Measurements from ENCODE around the gene DDX46.
"Not testable (repeated sequence)": the region's sequence is repeated elsewhere in the genome, so short reads cannot be mapped to it uniquely, and the experiment has no call there.

The DDX46 gene

DNA sequence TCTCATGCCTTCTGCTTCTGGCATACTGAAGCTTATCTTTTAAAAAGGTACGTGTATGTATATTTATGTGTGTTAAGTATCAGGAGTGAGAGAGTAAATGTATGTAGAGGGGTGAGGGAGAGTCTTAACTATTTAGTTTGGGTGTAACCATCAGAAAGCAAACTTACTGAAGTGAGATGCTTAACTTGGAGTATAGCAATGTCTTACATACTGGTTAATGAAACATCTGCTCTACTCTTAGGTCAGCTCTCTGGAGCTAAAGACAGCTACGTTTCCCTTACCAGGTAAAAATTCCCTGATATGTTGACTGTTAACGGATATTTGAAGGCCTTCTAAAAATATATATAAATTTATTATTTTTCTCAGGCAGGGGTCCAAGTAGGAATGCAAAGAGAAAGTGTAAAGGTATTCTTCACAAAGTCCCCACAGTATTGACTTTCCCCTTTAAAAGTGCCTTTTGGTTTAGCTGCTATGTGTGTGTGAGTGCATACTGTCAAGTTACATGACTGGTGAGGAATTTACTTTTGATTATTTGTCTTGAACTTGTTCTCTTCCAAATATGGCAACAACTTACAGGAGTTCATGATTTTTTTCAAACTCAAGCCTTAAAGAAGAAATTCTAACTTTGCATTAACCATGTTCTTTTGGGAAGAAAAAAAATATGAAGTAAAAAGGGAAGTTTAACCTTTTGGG lies 74.9 kb downstream of the DDX46 start:
- H3K4me3 ChIP-seq (ENCODE audit: low read depth, low read length), result no peak overlapping the region
- no peak for DNase-seq
- no peak overlapping the region for H4K12ac ChIP-seq (ENCODE audit: low read depth, low read length)
- no peaks in the 10 kb centered on the region for H3K4me1 ChIP-seq (ENCODE audit: control insufficient read depth in 1 of 2, insufficient read depth in 2 of 2, low read length in 2 of 2)
- H3K9me3 ChIP-seq (ENCODE audit: insufficient read depth, low read depth, low read length), result no peaks in the 10 kb centered on the region
- no peaks in the 10 kb centered on the region for H3K79me2 ChIP-seq (ENCODE audit: control insufficient read depth, insufficient read depth, low read length, poor library complexity)
- H3K27me3 ChIP-seq (ENCODE audit: insufficient read depth, low read length), result no peaks in the 10 kb centered on the region
- H2BK120ac ChIP-seq (ENCODE audit: insufficient read depth, low read length, poor library complexity), result no peak overlapping the region
- H3K36me3 ChIP-seq (ENCODE audit: control insufficient read depth in 1 of 2, insufficient read depth in 2 of 2, low read length in 2 of 2), result peaks cover 13 to 22% of the 10 kb centered on the region in 2 experiments
- WGBS (ENCODE audit: extremely low coverage, insufficient coverage, insufficient read length), result 100% methylated on average over 1 of the region's 3 CpGs
- H2AFZ ChIP-seq (ENCODE audit: insufficient read depth, low read length, poor library complexity), result no peak overlapping the region
- no peaks in the 10 kb centered on the region for H3K79me1 ChIP-seq (ENCODE audit: low read length)
- H3K18ac ChIP-seq (ENCODE audit: low read length), result no peak overlapping the region
- H2BK12ac ChIP-seq (ENCODE audit: low read length), result no peak overlapping the region
- no peak overlapping the region for H4K91ac ChIP-seq (ENCODE audit: low read depth, low read length)
- H3K14ac ChIP-seq (ENCODE audit: low read length), result no peak overlapping the region
- no peak overlapping the region for H2BK5ac ChIP-seq (ENCODE audit: low read depth, low read length, poor library complexity)
- no peak overlapping the region for H4K8ac ChIP-seq (ENCODE audit: low read depth, low read length)
- no peak overlapping the region for H3K9ac ChIP-seq (ENCODE audit: low read length)
- H3K27ac ChIP-seq (ENCODE audit: low read depth, low read length), result no peak overlapping the region
- H3K4me2 ChIP-seq (ENCODE audit: low read length), result no peak overlapping the region
- no peak overlapping the region for H3K23ac ChIP-seq (ENCODE audit: low read length)
- H2AK5ac ChIP-seq (ENCODE audit: low read length), result no peak overlapping the region
- H3K4ac ChIP-seq (ENCODE audit: low read depth, low read length), result no peak overlapping the region

DNA sequence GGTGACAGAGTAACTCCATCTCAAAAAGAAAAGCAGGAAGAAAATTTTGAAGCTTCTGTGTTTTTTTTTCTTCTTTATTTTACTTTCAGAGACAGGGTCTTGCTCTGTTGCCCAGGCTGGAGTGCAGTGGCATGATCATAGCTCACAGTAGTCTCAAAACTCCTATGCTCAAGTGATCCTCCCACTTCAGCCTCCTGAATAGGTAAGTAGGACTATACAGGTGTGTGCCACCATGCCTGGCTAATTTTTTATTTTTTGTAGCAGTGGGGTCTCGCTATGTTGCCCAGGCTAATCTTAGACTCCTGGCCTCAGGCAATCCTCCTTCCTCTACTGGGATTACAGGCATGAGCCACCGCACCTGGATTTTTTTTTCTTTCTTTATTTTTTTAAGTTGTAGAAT lies 77.0 kb downstream of the DDX46 start:
- Histone ChIP-seq H3K4me2 (ENCODE audit: low read length) (no peak overlapping the region), H3K27me3 (ENCODE audit: insufficient read depth, low read length) (no peaks in the 10 kb centered on the region), H3K23ac (ENCODE audit: low read length) (no peak overlapping the region), H3K27ac (ENCODE audit: low read depth, low read length) (no peak overlapping the region), H2BK120ac (ENCODE audit: insufficient read depth, low read length, poor library complexity) (no peak overlapping the region), H3K14ac (ENCODE audit: low read length) (no peak overlapping the region), H2AK5ac (ENCODE audit: low read length) (no peak overlapping the region), H3K9me3 (ENCODE audit: insufficient read depth, low read depth, low read length) (no peaks in the 10 kb centered on the region), H4K91ac (ENCODE audit: low read depth, low read length) (no peak overlapping the region), H3K36me3 (ENCODE audit: control insufficient read depth in 1 of 2, insufficient read depth in 2 of 2, low read length in 2 of 2) (peaks cover 22 to 29% of the 10 kb centered on the region in 2 experiments), H2BK5ac (ENCODE audit: low read depth, low read length, poor library complexity) (no peak overlapping the region), H3K4me3 (ENCODE audit: low read depth, low read length) (no peak overlapping the region), H3K79me1 (ENCODE audit: low read length) (no peaks in the 10 kb centered on the region), H3K9ac (ENCODE audit: low read length) (no peak overlapping the region), H4K8ac (ENCODE audit: low read depth, low read length) (no peak overlapping the region), H3K4me1 (ENCODE audit: control insufficient read depth in 1 of 2, insufficient read depth in 2 of 2, low read length in 2 of 2) (no peaks in the 10 kb centered on the region), H3K18ac (ENCODE audit: low read length) (no peak overlapping the region), H2AFZ (ENCODE audit: insufficient read depth, low read length, poor library complexity) (no peak overlapping the region), H2BK12ac (ENCODE audit: low read length) (no peak overlapping the region), H3K4ac (ENCODE audit: low read depth, low read length) (no peak overlapping the region), H4K12ac (ENCODE audit: low read depth, low read length) (no peak overlapping the region), H3K79me2 (ENCODE audit: control insufficient read depth, insufficient read depth, low read length, poor library complexity) (no peaks in the 10 kb centered on the region)
- WGBS (ENCODE audit: extremely low coverage, insufficient coverage, insufficient read length), result no CpG with 5 or more reads among the region's 2 CpGs
- DNase-seq, result no peak

DNA sequence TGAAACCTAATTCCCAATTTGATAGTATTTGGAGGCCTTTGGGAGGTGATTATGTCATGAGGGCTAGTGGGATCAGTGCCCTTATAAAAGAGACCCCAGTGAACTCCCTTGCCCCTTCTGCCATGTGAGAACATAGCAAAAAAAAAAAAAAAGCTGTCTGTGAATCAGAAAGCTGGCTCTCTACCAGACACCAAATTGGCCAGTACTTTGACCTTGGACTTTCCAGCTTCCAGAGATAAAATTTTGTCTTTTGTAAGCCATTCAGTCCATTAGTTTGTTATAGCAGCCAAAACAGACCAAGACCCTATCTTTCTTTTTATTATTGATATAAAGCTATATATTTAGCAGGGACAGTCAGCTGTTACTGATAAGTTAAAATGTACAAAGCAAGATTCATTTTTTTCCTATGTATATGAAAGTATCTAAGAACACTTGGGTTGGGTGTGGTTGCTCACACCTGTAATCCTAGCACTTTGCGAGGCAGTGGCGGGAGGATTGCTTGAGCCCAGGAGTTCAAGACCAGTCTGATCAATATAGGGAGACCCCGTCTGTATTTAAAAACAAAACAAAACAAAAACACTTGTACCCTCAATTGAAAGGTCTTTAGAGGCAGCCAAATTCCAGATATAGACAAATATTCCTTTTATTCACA lies 79.1 kb downstream of the DDX46 start:
- Histone ChIP-seq H3K23ac (ENCODE audit: low read length) (no peak overlapping the region), H3K4ac (ENCODE audit: low read depth, low read length) (no peak overlapping the region), H2AFZ (ENCODE audit: insufficient read depth, low read length, poor library complexity) (no peak overlapping the region), H2BK12ac (ENCODE audit: low read length) (no peak overlapping the region), H3K18ac (ENCODE audit: low read length) (no peak overlapping the region), H3K4me3 (ENCODE audit: low read depth, low read length) (no peak overlapping the region), H4K8ac (ENCODE audit: low read depth, low read length) (no peak overlapping the region), H3K14ac (ENCODE audit: low read length) (no peak overlapping the region), H4K91ac (ENCODE audit: low read depth, low read length) (no peak overlapping the region), H2AK5ac (ENCODE audit: low read length) (no peak overlapping the region), H3K9ac (ENCODE audit: low read length) (no peak overlapping the region), H2BK5ac (ENCODE audit: low read depth, low read length, poor library complexity) (no peak overlapping the region), H3K79me1 (ENCODE audit: low read length) (no peaks in the 10 kb centered on the region), H3K27me3 (ENCODE audit: insufficient read depth, low read length) (no peaks in the 10 kb centered on the region), H2BK120ac (ENCODE audit: insufficient read depth, low read length, poor library complexity) (no peak overlapping the region), H4K12ac (ENCODE audit: low read depth, low read length) (no peak overlapping the region), H3K36me3 (ENCODE audit: control insufficient read depth in 1 of 2, insufficient read depth in 2 of 2, low read length in 2 of 2) (peaks cover 19 to 24% of the 10 kb centered on the region in 2 experiments), H3K79me2 (ENCODE audit: control insufficient read depth, insufficient read depth, low read length, poor library complexity) (no peaks in the 10 kb centered on the region), H3K4me2 (ENCODE audit: low read length) (no peak overlapping the region), H3K4me1 (ENCODE audit: control insufficient read depth in 1 of 2, insufficient read depth in 2 of 2, low read length in 2 of 2) (no peaks in the 10 kb centered on the region), H3K27ac (ENCODE audit: low read depth, low read length) (no peak overlapping the region), H3K9me3 (ENCODE audit: insufficient read depth, low read depth, low read length) (no peaks in the 10 kb centered on the region)
- no peak for DNase-seq
- WGBS (ENCODE audit: extremely low coverage, insufficient coverage, insufficient read length), result no CpG with 5 or more reads among the region's 3 CpGs

DNA sequence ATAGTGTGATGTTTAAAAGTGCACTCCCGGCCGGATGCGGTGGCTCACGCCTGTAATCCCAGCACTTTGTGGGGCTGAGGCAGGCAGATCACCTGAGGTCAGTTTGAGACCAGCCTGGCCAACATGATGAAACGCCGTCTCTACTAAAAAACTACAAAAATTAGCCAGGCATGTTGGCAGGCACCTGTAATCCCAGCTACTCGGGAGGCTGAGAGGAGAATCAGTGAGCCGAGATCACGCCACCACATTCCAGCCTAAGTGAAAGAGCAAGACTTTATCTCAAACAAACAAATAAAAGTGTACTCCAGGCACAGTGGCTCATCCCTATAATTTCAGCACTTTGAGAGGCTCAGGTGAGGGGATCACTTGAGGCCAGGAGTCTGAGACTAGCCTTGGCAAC lies 79.8 kb downstream of the DDX46 start:
- not testable (repeated sequence) for H2AK5ac ChIP-seq (ENCODE audit: low read length); H3K79me2 ChIP-seq (ENCODE audit: control insufficient read depth, insufficient read depth, low read length, poor library complexity); H2BK5ac ChIP-seq (ENCODE audit: low read depth, low read length, poor library complexity); H3K9ac ChIP-seq (ENCODE audit: low read length); H3K14ac ChIP-seq (ENCODE audit: low read length); H2BK12ac ChIP-seq (ENCODE audit: low read length); H3K9me3 ChIP-seq (ENCODE audit: insufficient read depth, low read depth, low read length); H2AFZ ChIP-seq (ENCODE audit: insufficient read depth, low read length, poor library complexity); H4K12ac ChIP-seq (ENCODE audit: low read depth, low read length); H3K4ac ChIP-seq (ENCODE audit: low read depth, low read length); H4K8ac ChIP-seq (ENCODE audit: low read depth, low read length); H2BK120ac ChIP-seq (ENCODE audit: insufficient read depth, low read length, poor library complexity); H3K79me1 ChIP-seq (ENCODE audit: low read length); H3K4me1 ChIP-seq (ENCODE audit: control insufficient read depth in 1 of 2, insufficient read depth in 2 of 2, low read length in 2 of 2); H4K91ac ChIP-seq (ENCODE audit: low read depth, low read length); H3K18ac ChIP-seq (ENCODE audit: low read length); H3K27me3 ChIP-seq (ENCODE audit: insufficient read depth, low read length); H3K4me2 ChIP-seq (ENCODE audit: low read length); H3K23ac ChIP-seq (ENCODE audit: low read length); H3K27ac ChIP-seq (ENCODE audit: low read depth, low read length); DNase-seq; H3K4me3 ChIP-seq (ENCODE audit: low read depth, low read length)
- peaks cover 21% of the 10 kb centered on the region in 2 experiments for H3K36me3 ChIP-seq (ENCODE audit: control insufficient read depth in 1 of 2, insufficient read depth in 2 of 2, low read length in 2 of 2)
- no CpG with 5 or more reads among the region's 9 CpGs for WGBS (ENCODE audit: extremely low coverage, insufficient coverage, insufficient read length)

Measured in trophoblast cell (in vitro differentiated cells and primary cell).